Gastrocnemius medialis (tissue), 4 donors: ENCODE data around the gene ATP11B. TPM values are rescaled to one million over a fixed set of nuclear protein-coding genes. Genes with fewer than 3 reads are reported as not detected.

Experiments
- ATAC-seq, 2 donors: fragments of 150-250 bp; one replicate each; pipeline ENCODE4 v1.9.1; 2016
- DNase-seq, 2 donors: peaks; one replicate each; pipeline ENCODE4 v3.0.0-alpha.2; 2019
- H3K27ac ChIP-seq, 4 donors: fragments of 200-600 bp; sonication (generic); 1 replicate in 1 of 4; 2 replicates in 3 of 4; pipeline ENCODE4 v1.5.1; 2016 to 2018; ENCODE audit warnings: mild to moderate bottlenecking in 2 of 4, moderate library complexity in 1 of 4
- H3K27me3 ChIP-seq, 3 donors: fragments of 200-600 bp; sonication (generic) in 2 of 3; 1 replicate in 1 of 3; 2 replicates in 2 of 3; pipeline versions ENCODE4 v1.5.1 to v1.6.0; 2016 to 2019; ENCODE audit warnings: mild to moderate bottlenecking in 1 of 3, moderate library complexity in 1 of 3
- H3K36me3 ChIP-seq, 2 donors: fragments of 200-600 bp; sonication (generic) in 1 of 2; one replicate each; pipeline ENCODE4 v1.5.1; 2017 to 2018
- H3K4me1 ChIP-seq, 2 donors: fragments of 200-600 bp; sonication (generic) in 1 of 2; one replicate each; pipeline ENCODE4 v1.5.1; 2016 to 2017; ENCODE audit warnings: mild to moderate bottlenecking in 2 of 2
- H3K4me3 ChIP-seq, 4 donors: fragments of 200-600 bp; sonication (generic) in 3 of 4; 1 replicate in 1 of 4; 2 replicates in 3 of 4; pipeline ENCODE4 v1.5.1; 2016 to 2019; ENCODE audit warnings: mild to moderate bottlenecking in 2 of 4
- H3K9me3 ChIP-seq, 3 donors: fragments of 200-600 bp; sonication (generic) in 2 of 3; 1 replicate in 1 of 3; 2 replicates in 2 of 3; pipeline ENCODE4 v1.5.1; 2016 to 2019
- POLR2A ChIP-seq, 2 donors: fragments of 450-650 bp; IDR thresholded peaks; one replicate each; pipeline ENCODE4 v1.6.1; 2017; ENCODE audit warnings: antibody characterized with exemption in 2 of 2, mild to moderate bottlenecking in 2 of 2, moderate library complexity in 2 of 2
- in situ Hi-C, 4 donors: fragments of 200-750 bp; cut with MboI; loops; one replicate each; pipeline versions ENCODE4 v1.15.0 to v1.8.0; 2017; ENCODE audit warnings: low sequenced_read_pairs in 4 of 4
- intact Hi-C: fragments of 100-400 bp; cut with DNase I; formaldehyde crosslinking; loops from one replicate; pipeline ENCODE4 v1.15.1; 2023; ENCODE audit warnings: low total_unique reads
- total RNA-seq, 4 donors: library from RNA; depleted of rRNA; stranded (reverse); fragments of >200 nt; gene quantifications; one replicate each; pipeline versions ENCODE4 v1.1.0 to v1.2.3, GENCODE V29; 2016
- TF ChIP-seq, protein P1 (sequence below), 5 experiments: fragments of 450-650 bp in 3 of 5; fragments of 200-600 bp in 2 of 5; sonication (generic) in 2 of 5; IDR thresholded peaks in 4 of 5; conservative IDR thresholded peaks in 1 of 5; 1 replicate in 4 of 5; 2 replicates in 1 of 5; pipeline ENCODE4 v1.5.1; 2016 to 2019; ENCODE audit warnings: antibody characterized with exemption in 5 of 5, mild to moderate bottlenecking in 3 of 5, moderate library complexity in 3 of 5

The ATP11B gene
- total RNA-seq, 4 donors from 2014 or later = 16.3 to 44.6 (median 23.4) TPM

DNA sequence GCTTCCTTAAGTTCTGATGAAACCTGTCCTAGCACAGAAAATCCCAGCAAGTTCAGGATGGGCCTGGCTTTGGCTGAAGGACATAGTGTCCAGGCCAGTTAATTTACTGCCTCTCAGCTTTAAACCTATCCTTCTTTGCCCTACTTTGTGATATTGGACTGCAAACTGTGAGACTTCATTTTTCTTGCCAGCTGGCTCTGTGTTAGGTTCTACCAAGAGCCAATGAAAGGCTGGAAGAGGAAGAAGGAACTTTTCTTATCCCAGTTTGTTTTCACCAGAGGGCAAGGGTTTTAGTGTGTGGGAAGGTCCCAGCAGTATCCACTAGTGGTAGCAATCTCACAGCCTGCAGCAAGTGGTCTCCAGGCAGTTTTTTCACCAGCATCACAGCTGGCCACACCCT, 168.9 kb downstream of the ATP11B start:
- DNase-seq (peak; percentile 71), ATAC-seq (peak; percentile 90 to 93)
- in situ Hi-C loops (no loop called here), intact Hi-C loops (loop anchor here (2.0 to 5.0 kb wide), 2 partner anchors 17 to 135 kb away; partner anchors contain the start of gene MCCC1)
- Histone ChIP-seq H3K4me1 (peaks cover 72 to 89% of the 10 kb centered on the region in 2 donors), H3K27ac (peak overlapping the region; percentile 71 to 86 (median 81)), H3K27me3 (no peaks in the 10 kb centered on the region), H3K9me3 (no peaks in the 10 kb centered on the region), H3K4me3 (no peak overlapping the region), H3K36me3 (peaks cover 0 to 1% of the 10 kb centered on the region in 2 donors)
- TF ChIP-seq, protein P1, sequence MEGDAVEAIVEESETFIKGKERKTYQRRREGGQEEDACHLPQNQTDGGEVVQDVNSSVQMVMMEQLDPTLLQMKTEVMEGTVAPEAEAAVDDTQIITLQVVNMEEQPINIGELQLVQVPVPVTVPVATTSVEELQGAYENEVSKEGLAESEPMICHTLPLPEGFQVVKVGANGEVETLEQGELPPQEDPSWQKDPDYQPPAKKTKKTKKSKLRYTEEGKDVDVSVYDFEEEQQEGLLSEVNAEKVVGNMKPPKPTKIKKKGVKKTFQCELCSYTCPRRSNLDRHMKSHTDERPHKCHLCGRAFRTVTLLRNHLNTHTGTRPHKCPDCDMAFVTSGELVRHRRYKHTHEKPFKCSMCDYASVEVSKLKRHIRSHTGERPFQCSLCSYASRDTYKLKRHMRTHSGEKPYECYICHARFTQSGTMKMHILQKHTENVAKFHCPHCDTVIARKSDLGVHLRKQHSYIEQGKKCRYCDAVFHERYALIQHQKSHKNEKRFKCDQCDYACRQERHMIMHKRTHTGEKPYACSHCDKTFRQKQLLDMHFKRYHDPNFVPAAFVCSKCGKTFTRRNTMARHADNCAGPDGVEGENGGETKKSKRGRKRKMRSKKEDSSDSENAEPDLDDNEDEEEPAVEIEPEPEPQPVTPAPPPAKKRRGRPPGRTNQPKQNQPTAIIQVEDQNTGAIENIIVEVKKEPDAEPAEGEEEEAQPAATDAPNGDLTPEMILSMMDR (IDR thresholded peaks at IDR 0.05 in 4 of 5, conservative IDR thresholded peaks at IDR 0.05 in 1 of 5) = peak in 1 of 5 experiments; percentile 19
- peak in 1 of 2 donors; percentile 16 for TF ChIP-seq POLR2A (IDR thresholded peaks at IDR 0.05)

DNA sequence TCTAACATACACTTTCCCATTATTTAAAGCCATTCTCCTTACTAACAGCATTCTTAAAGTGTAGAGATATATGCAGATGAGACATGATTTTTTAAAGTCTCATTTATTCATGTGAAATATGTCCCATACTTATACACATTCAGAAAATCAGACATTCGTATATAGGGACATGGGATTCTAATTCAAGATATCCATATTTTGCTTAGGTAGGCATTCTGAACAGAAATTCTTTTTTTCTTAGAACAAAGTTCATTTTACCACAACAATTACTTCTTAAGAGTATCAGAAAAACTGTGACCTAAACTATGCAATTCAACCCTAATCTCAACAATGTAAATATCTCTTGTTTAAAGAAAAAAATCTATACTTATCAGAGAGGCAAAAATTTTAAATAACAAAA, 170.9 kb downstream of the ATP11B start:
- ATAC-seq (no peak), DNase-seq (no peak)
- intact Hi-C loops (loop anchor here (5.0 kb wide), 1 partner anchor 133 kb away; the partner anchor contains the start of gene MCCC1), in situ Hi-C loops (no loop called here)
- H3K27me3 ChIP-seq = no peaks in the 10 kb centered on the region
- no peak overlapping the region for H3K4me3 ChIP-seq
- no peaks in the 10 kb centered on the region for H3K36me3 ChIP-seq
- no peaks in the 10 kb centered on the region for H3K9me3 ChIP-seq
- peaks cover 71 to 78% of the 10 kb centered on the region in 2 donors for H3K4me1 ChIP-seq
- H3K27ac ChIP-seq = peak overlapping the region; percentile 71 to 86 (median 81)
- TF ChIP-seq, protein P1 (IDR thresholded peaks at IDR 0.05 in 4 of 5, conservative IDR thresholded peaks at IDR 0.05 in 1 of 5) = no peak
- no peak for TF ChIP-seq POLR2A (IDR thresholded peaks at IDR 0.05)

DNA sequence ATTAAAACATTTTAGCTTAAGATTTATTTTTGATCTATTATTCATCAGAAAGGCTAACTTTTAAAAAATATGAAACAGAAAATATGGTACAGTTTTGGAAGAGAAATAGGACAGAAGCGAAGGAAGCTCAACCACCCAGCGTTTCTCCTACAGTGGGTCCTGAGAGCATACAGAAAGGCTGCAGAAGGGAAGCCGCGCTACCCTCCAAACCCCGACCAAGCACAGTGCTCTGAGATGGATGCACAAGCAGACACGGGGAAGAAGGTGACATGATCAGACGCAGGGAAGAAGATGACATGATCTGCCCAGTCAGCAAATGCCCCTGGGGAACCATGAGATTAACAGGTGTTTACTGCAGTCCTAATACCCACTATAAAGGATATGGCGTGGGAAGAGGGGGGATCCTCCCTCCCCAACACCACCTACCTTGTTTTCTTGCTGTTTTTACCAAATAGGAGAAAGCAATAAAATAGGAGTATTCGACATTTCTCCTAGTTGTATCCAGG, 172.6 kb downstream of the ATP11B start:
- DNase-seq (no peak), ATAC-seq (no peak)
- H3K4me3 ChIP-seq = no peak overlapping the region
- H3K9me3 ChIP-seq = no peaks in the 10 kb centered on the region
- no peak for TF ChIP-seq POLR2A (IDR thresholded peaks at IDR 0.05)
- TF ChIP-seq, protein P1 (IDR thresholded peaks at IDR 0.05 in 4 of 5, conservative IDR thresholded peaks at IDR 0.05 in 1 of 5) = no peak
- H3K4me1 ChIP-seq = peaks cover 69 to 71% of the 10 kb centered on the region in 2 donors
- H3K27ac ChIP-seq = peak overlapping the region in 3 of 4 donors; percentile 3 to 86 (median 84)
- intact Hi-C loops = no loop called here
- no peaks in the 10 kb centered on the region for H3K36me3 ChIP-seq
- in situ Hi-C loops = no loop called here
- H3K27me3 ChIP-seq = no peaks in the 10 kb centered on the region

DNA sequence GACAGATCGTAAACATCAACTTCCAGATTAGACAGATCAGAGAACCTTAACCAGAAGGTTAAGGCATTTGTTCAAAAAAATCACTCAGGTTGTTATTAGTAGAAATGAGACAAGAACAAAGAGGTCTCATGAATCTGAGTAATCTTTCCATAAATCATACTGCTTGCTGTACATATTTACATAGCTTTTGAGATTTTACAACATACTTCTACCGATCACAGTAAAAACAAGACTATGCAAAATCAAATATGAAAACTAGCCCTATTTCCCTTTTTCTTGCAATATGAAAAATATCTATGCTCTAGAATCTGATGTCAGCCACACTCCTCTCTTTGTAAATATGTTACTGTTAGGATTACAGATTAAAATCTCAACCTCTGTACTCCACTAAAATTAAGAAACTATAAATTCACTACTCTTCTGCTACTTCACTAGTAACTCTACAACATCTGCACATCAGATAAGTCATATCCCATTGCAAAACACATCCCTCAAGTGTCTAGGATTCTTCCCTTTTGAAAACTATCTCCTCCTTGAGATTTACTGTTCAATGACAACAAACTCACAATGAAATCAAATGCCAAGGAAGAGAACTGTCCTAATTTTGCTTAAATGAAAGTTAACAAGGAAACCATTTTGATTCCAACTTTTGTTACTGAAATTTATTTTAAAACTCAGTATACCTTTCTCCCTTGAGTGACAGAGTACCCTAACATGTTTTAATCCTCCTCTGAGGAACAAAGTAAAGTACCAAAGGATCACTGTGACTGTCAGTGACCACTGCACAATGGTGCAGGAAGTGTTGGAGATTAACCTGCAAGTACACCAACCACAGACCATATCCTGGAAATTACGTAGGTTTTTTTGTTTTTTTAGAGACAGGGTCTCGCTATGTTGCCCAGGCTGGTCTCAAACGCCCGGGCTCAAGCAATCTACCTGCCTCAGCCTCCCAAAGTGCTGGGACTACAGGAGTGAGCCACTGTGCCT, 174.2 kb downstream of the ATP11B start:
- intact Hi-C loops (no loop called here), in situ Hi-C loops (no loop called here)
- Histone ChIP-seq H3K27me3 (no peaks in the 10 kb centered on the region), H3K4me3 (no peak overlapping the region), H3K27ac (peak overlapping the region in 2 of 4 donors; percentile 39 to 42), H3K4me1 (peaks cover 53 to 62% of the 10 kb centered on the region in 2 donors), H3K9me3 (no peaks in the 10 kb centered on the region), H3K36me3 (no peaks in the 10 kb centered on the region)
- DNase-seq (no peak), ATAC-seq (no peak)
- TF ChIP-seq, protein P1 (IDR thresholded peaks at IDR 0.05 in 4 of 5, conservative IDR thresholded peaks at IDR 0.05 in 1 of 5) = no peak
- no peak for TF ChIP-seq POLR2A (IDR thresholded peaks at IDR 0.05)
